Measurements from ENCODE around the gene ODC1. TPM values are rescaled to one million over a fixed set of nuclear protein-coding genes. Genes with fewer than 3 reads are reported as not detected.

ODC1 gene
- polyA plus RNA-seq, 1 donor (not counting 4 experiments of a cell fraction or from before 2014, with no cell fraction given), result 637 TPM

GRCh38 chr2:10419553-10420257 is 28.4 kb downstream of the ODC1 start:
- DNase-seq (ENCODE audit: low read depth, low spot score), result no peak
- H4K20me1 ChIP-seq (ENCODE audit: control insufficient read depth, extremely low read depth, insufficient read depth, low read length), result no peaks in the 10 kb centered on the region
- no peaks in the 10 kb centered on the region for H3K9me3 ChIP-seq (ENCODE audit: control insufficient read depth, low read depth, low read length)
- H3K27ac ChIP-seq (ENCODE audit: control insufficient read depth, insufficient read depth, low read length), result no peak overlapping the region
- H3K4me2 ChIP-seq (ENCODE audit: control insufficient read depth, extremely low read depth, insufficient read depth, low read depth, low read length), result no peak overlapping the region
- no peak overlapping the region for H2AFZ ChIP-seq (ENCODE audit: control insufficient read depth, low read length)
- TF ChIP-seq EZH2 (IDR thresholded peaks at IDR 0.05; ENCODE audit: low read length) (no peak), CTCF (optimal IDR thresholded peaks at IDR 0.05 in 1 of 3, IDR thresholded peaks at IDR 0.05 in 1 of 3, conservative IDR thresholded peaks at IDR 0.05 in 1 of 3; ENCODE audit: extremely low read depth in 1 of 3, insufficient read depth in 2 of 3, low read length in 3 of 3) (no peak)
- H3K36me3 ChIP-seq (ENCODE audit: control insufficient read depth in 2 of 2, extremely low read depth in 1 of 2, insufficient read depth in 2 of 2, low read length in 2 of 2), result peaks cover 16 to 19% of the 10 kb centered on the region in 2 experiments
- H3K4me1 ChIP-seq (ENCODE audit: control insufficient read depth, extremely low read depth, insufficient read depth, low read length), result no peaks in the 10 kb centered on the region
- H3K79me2 ChIP-seq (ENCODE audit: control insufficient read depth, insufficient read depth, low read length), result no peaks in the 10 kb centered on the region
- no peak for FAIRE-seq
- no peaks in the 10 kb centered on the region for H3K9me1 ChIP-seq (ENCODE audit: control insufficient read depth, extremely low read depth, insufficient read depth, low read length)
- no peak overlapping the region for H3K4me3 ChIP-seq (ENCODE audit: control insufficient read depth in 2 of 3, extremely low read depth in 1 of 3, insufficient read depth in 2 of 3, low read depth in 1 of 3, low read length in 3 of 3)
- H3K9ac ChIP-seq (ENCODE audit: control insufficient read depth, extremely low read depth, insufficient read depth, low read length), result no peak overlapping the region
- H3K27me3 ChIP-seq (ENCODE audit: control insufficient read depth, extremely low read depth, insufficient read depth, low read length), result no peaks in the 10 kb centered on the region
- dilution Hi-C loops (cut with MboI; ENCODE audit: extremely low pct_ligation_motif_present, low sequenced_read_pairs), result no loop called here

GRCh38 chr2:10417551-10418335 is 30.4 kb downstream of the ODC1 start:
- peaks cover 4% of the 10 kb centered on the region for H3K9me1 ChIP-seq (ENCODE audit: control insufficient read depth, extremely low read depth, insufficient read depth, low read length)
- dilution Hi-C loops (cut with MboI; ENCODE audit: extremely low pct_ligation_motif_present, low sequenced_read_pairs), result no loop called here
- H3K9me3 ChIP-seq (ENCODE audit: control insufficient read depth, low read depth, low read length), result no peaks in the 10 kb centered on the region
- H3K4me2 ChIP-seq (ENCODE audit: control insufficient read depth, extremely low read depth, insufficient read depth, low read depth, low read length), result no peak overlapping the region
- no peak overlapping the region for H3K27ac ChIP-seq (ENCODE audit: control insufficient read depth, insufficient read depth, low read length)
- H3K4me3 ChIP-seq (ENCODE audit: control insufficient read depth in 2 of 3, extremely low read depth in 1 of 3, insufficient read depth in 2 of 3, low read depth in 1 of 3, low read length in 3 of 3), result no peak overlapping the region
- FAIRE-seq, result no peak
- H3K36me3 ChIP-seq (ENCODE audit: control insufficient read depth in 2 of 2, extremely low read depth in 1 of 2, insufficient read depth in 2 of 2, low read length in 2 of 2), result peaks cover 7 to 8% of the 10 kb centered on the region in 2 experiments
- peaks cover 2% of the 10 kb centered on the region for H4K20me1 ChIP-seq (ENCODE audit: control insufficient read depth, extremely low read depth, insufficient read depth, low read length)
- peaks cover 19% of the 10 kb centered on the region for H3K4me1 ChIP-seq (ENCODE audit: control insufficient read depth, extremely low read depth, insufficient read depth, low read length)
- H3K27me3 ChIP-seq (ENCODE audit: control insufficient read depth, extremely low read depth, insufficient read depth, low read length), result no peaks in the 10 kb centered on the region
- H2AFZ ChIP-seq (ENCODE audit: control insufficient read depth, low read length), result no peak overlapping the region
- H3K9ac ChIP-seq (ENCODE audit: control insufficient read depth, extremely low read depth, insufficient read depth, low read length), result no peak overlapping the region
- TF ChIP-seq CTCF (optimal IDR thresholded peaks at IDR 0.05 in 1 of 3, IDR thresholded peaks at IDR 0.05 in 1 of 3, conservative IDR thresholded peaks at IDR 0.05 in 1 of 3; ENCODE audit: extremely low read depth in 1 of 3, insufficient read depth in 2 of 3, low read length in 3 of 3), result no peak
- TF ChIP-seq EZH2 (IDR thresholded peaks at IDR 0.05; ENCODE audit: low read length), result no peak
- no peaks in the 10 kb centered on the region for H3K79me2 ChIP-seq (ENCODE audit: control insufficient read depth, insufficient read depth, low read length)
- no peak for DNase-seq (ENCODE audit: low read depth, low spot score)
